WTC11 (cell line): ENCODE results near the gene FUT8. TPM values are rescaled to one million over a fixed set of nuclear protein-coding genes. Genes with fewer than 3 reads are reported as not detected.

ENCODE experiments used
- ATAC-seq: fragments of 200-7000 bp; cut with Tn5 transposase; 2 replicates; pipeline ENCODE4 v1.10.0; 2021; ENCODE audit warnings: mild to moderate bottlenecking, moderate library complexity
- CTCF ChIA-PET: fragments of 300-600 bp; sonication (Branson Sonifier 250); formaldehyde crosslinking; loops from one replicate; lab custom pipeline; 2021; ENCODE audit warnings: antibody characterized with exemption; lab: Charles Lee
- POLR2A ChIA-PET: fragments of 350-600 bp; sonication (Branson Sonifier 250); formaldehyde crosslinking; loops from one replicate; lab custom pipeline; 2021; ENCODE audit warnings: antibody characterized with exemption; lab: Charles Lee
- DNase-seq: peaks from one replicate; pipeline ENCODE4 v3.0.0; 2021; ENCODE audit warnings: low spot score
- H3K27ac Mint-ChIP-seq: 2 replicates; pipeline ENCODE4 v1.8.0; 2021; ENCODE audit warnings: mixed read lengths
- H3K27me3 Mint-ChIP-seq: 2 replicates; pipeline ENCODE4 v1.8.0; 2021; ENCODE audit warnings: low read depth, mild to moderate bottlenecking, moderate library complexity, mixed read lengths
- H3K36me3 Mint-ChIP-seq: 2 replicates; pipeline ENCODE4 v1.8.0; 2021; ENCODE audit warnings: mixed read lengths
- H3K4me1 Mint-ChIP-seq: 2 replicates; pipeline ENCODE4 v1.8.0; 2022; ENCODE audit warnings: mixed read lengths
- H3K4me3 Mint-ChIP-seq: 2 replicates; pipeline ENCODE4 v1.8.0; 2021; ENCODE audit warnings: mild to moderate bottlenecking, moderate library complexity, mixed read lengths
- H3K9me3 Mint-ChIP-seq: 2 replicates; pipeline ENCODE4 v1.8.0; 2021; ENCODE audit warnings: mixed read lengths
- AFF4 ChIP-seq: sonication (generic); formaldehyde crosslinking; IDR thresholded peaks from 2 replicates; pipeline ENCODE4 v1.8.1; 2023; ENCODE audit warnings: mild to moderate bottlenecking, missing genetic modification reagents, borderline replicate concordance
- CREB1 ChIP-seq: sonication (generic); formaldehyde crosslinking; IDR thresholded peaks from 2 replicates; pipeline ENCODE4 v1.8.0; 2023; ENCODE audit warnings: mild to moderate bottlenecking, missing genetic modification reagents
- CTCF ChIP-seq: fragments of 200-600 bp; IDR thresholded peaks from 2 replicates; pipeline ENCODE4 v1.8.0; 2022; ENCODE audit warnings: antibody characterized with exemption
- E2F4 ChIP-seq: sonication (generic); formaldehyde crosslinking; IDR thresholded peaks from 2 replicates; pipeline ENCODE4 v1.8.1; 2022; ENCODE audit warnings: low read depth, mild to moderate bottlenecking, moderate library complexity, missing genetic modification reagents, borderline replicate concordance
- ERG ChIP-seq: fragments of 250-450 bp; sonication (Bioruptor Pico); IDR thresholded peaks from 2 replicates; pipeline ENCODE4 v1.8.0; 2021; ENCODE audit warnings: mild to moderate bottlenecking
- FOXP4 ChIP-seq: sonication (generic); formaldehyde crosslinking; IDR thresholded peaks from 2 replicates; pipeline ENCODE4 v1.8.0; 2022; ENCODE audit warnings: mild to moderate bottlenecking, missing genetic modification reagents
- GABPB1 ChIP-seq: sonication (generic); formaldehyde crosslinking; IDR thresholded peaks from 2 replicates; pipeline ENCODE4 v1.8.1; 2023; ENCODE audit warnings: mild to moderate bottlenecking, missing genetic modification reagents
- JUN ChIP-seq: sonication (generic); formaldehyde crosslinking; IDR thresholded peaks from 2 replicates; pipeline ENCODE4 v1.8.0; 2023; ENCODE audit warnings: mild to moderate bottlenecking, missing genetic modification reagents
- NR3C1 ChIP-seq: sonication (generic); formaldehyde crosslinking; conservative IDR thresholded peaks from 2 replicates; pipeline ENCODE4 v1.8.1; 2023; ENCODE audit warnings: low read depth, mild to moderate bottlenecking, missing genetic modification reagents
- PRDM15 ChIP-seq: sonication (generic); formaldehyde crosslinking; IDR thresholded peaks from 2 replicates; pipeline ENCODE4 v1.8.0; 2022; ENCODE audit warnings: missing genetic modification reagents
- RELA ChIP-seq: sonication (generic); formaldehyde crosslinking; IDR thresholded peaks from 2 replicates; pipeline ENCODE4 v1.8.1; 2022; ENCODE audit warnings: missing genetic modification reagents, mild to moderate bottlenecking, borderline replicate concordance
- SP1 ChIP-seq: sonication (generic); formaldehyde crosslinking; conservative IDR thresholded peaks from 2 replicates; pipeline ENCODE4 v1.8.1; 2022; ENCODE audit warnings: missing genetic modification reagents
- ZNF219 ChIP-seq: sonication (generic); formaldehyde crosslinking; IDR thresholded peaks from 2 replicates; pipeline ENCODE4 v1.8.0; 2023; ENCODE audit warnings: missing genetic modification reagents, mild to moderate bottlenecking, borderline replicate concordance
- ZNF281 ChIP-seq: sonication (generic); formaldehyde crosslinking; IDR thresholded peaks from 2 replicates; pipeline ENCODE4 v1.8.0; 2023; ENCODE audit warnings: mild to moderate bottlenecking, missing genetic modification reagents
- ZNF396 ChIP-seq: fragments of 250-450 bp; sonication (Bioruptor Pico); IDR thresholded peaks from 2 replicates; pipeline ENCODE4 v1.8.0; 2021; ENCODE audit warnings: mild to moderate bottlenecking, moderate library complexity, borderline replicate concordance
- ZNF416 ChIP-seq: fragments of 250-450 bp; sonication (Bioruptor Pico); IDR thresholded peaks from 2 replicates; pipeline ENCODE4 v1.9.0; 2021; ENCODE audit warnings: mild to moderate bottlenecking, inconsistent platforms
- total RNA-seq: library from RNA; stranded (reverse); gene quantifications from 3 replicates; pipeline ENCODE4 v1.2.3, GENCODE V29; 2021

FUT8 gene
- total RNA-seq, 1 experiment from 2014 or later = 37.9 TPM

- POLR2A ChIA-PET = no interaction called here
- no peak for DNase-seq
- no peak for TF ChIP-seq FOXP4 (CRISPR knock-in tag)
- TF ChIP-seq NR3C1 (CRISPR knock-in tag) = no peak
- TF ChIP-seq SP1 = no peak
- no peak for TF ChIP-seq ERG (CRISPR knock-in tag)
- no peak for TF ChIP-seq CREB1 (CRISPR knock-in tag)
- TF ChIP-seq JUN = no peak
- no peak for TF ChIP-seq ZNF281
- TF ChIP-seq GABPB1 (CRISPR knock-in tag) = no peak
- no peak for TF ChIP-seq PRDM15 (CRISPR knock-in tag)
- no peak for TF ChIP-seq ZNF219 (CRISPR knock-in tag)
- TF ChIP-seq, all 79 proteins: peak for 0
- peaks cover 73% of the 10 kb centered on the region for H3K4me1 Mint-ChIP-seq
- CTCF ChIA-PET = interaction anchor here (0.9 kb wide), 1 partner anchor 181 kb away, joined by 3 read pairs; no protein-coding TSS in a partner anchor
- no peaks in the 10 kb centered on the region for H3K36me3 Mint-ChIP-seq
- no peaks in the 10 kb centered on the region for H3K27me3 Mint-ChIP-seq
- no peak overlapping the region for H3K4me3 Mint-ChIP-seq
- no peak for ATAC-seq
- no peaks in the 10 kb centered on the region for H3K9me3 Mint-ChIP-seq
- H3K27ac Mint-ChIP-seq = no peak overlapping the region
These were observed 66.9 kb downstream of the FUT8 start for GRCh38 chr14:65479386-65479785.

GRCh38 chr14:65482757-65483438 lies 70.4 kb downstream of the FUT8 start:
- Mint-ChIP-seq H3K27me3 (no peaks in the 10 kb centered on the region), H3K27ac (peak overlapping the region; percentile 74; the same call in 1 of the 2 replicates), H3K4me1 (peaks cover 70% of the 10 kb centered on the region), H3K4me3 (no peak overlapping the region), H3K9me3 (no peaks in the 10 kb centered on the region), H3K36me3 (no peaks in the 10 kb centered on the region)
- POLR2A ChIA-PET = no interaction called here
- CTCF ChIA-PET = interaction anchor here (0.7 kb wide), 1 partner anchor 35 kb away, joined by 4 read pairs; no protein-coding TSS in a partner anchor
- no peak for DNase-seq
- TF ChIP-seq CTCF = no peak
- no peak for TF ChIP-seq RELA (CRISPR knock-in tag)
- TF ChIP-seq AFF4 (CRISPR knock-in tag) = no peak
- no peak for TF ChIP-seq E2F4
- no peak for TF ChIP-seq ZNF396 (CRISPR knock-in tag)
- TF ChIP-seq JUN = no peak
- TF ChIP-seq ZNF416 (CRISPR knock-in tag) = no peak
- peak; percentile 63 for ATAC-seq
